ELF-1 (cell line): ENCODE results near the gene CHCHD6.

Experiments
- DNase-seq: peaks from one replicate; pipeline ENCODE4 v3.0.0-alpha.2; 2016; ENCODE audit warnings: low read depth, low spot score

CHCHD6 gene

GRCh38 chr3:127005864-127006500 lies 301.9 kb downstream of the CHCHD6 start:
- DNase-seq, result no peak

- DNase-seq, result no peak
Measured at GRCh38 chr3:127006781-127007436, 302.9 kb downstream of the CHCHD6 start.

GRCh38 chr3:127008236-127008635 lies 304.2 kb downstream of the CHCHD6 start:
- peak; percentile 37 for DNase-seq

- no peak for DNase-seq
Measured at GRCh38 chr3:127009531-127009930, 305.5 kb downstream of the CHCHD6 start.
